NAMALWA (cell line): ENCODE measurements around the gene TTC3.

ENCODE experiments used
- DNase-seq: peaks from one replicate; pipeline ENCODE4 v3.0.0-alpha.2; 2015; ENCODE audit warnings: low spot score

Gene TTC3

DNA sequence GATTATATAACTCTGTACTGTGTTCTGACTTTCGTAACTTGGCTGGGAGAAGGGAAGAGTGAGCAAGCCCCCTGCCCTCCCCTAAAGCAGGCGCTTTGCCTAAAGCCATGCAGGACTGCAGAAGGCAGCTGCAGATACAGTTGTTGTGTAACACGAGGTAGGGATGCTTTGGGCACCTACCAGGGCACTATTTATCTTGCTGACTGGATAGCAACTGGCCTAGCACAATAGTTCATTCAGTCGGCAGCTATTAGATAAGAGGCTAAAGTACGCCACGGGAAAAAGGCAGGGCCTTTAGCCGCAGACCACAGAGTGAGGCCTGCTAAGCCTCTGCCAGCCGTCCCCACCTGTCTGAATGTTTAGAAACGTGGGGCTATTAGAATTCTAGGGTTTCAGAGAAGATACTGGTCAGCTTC, 80.9 kb downstream of the TTC3 start:
- DNase-seq, result no peak

DNA sequence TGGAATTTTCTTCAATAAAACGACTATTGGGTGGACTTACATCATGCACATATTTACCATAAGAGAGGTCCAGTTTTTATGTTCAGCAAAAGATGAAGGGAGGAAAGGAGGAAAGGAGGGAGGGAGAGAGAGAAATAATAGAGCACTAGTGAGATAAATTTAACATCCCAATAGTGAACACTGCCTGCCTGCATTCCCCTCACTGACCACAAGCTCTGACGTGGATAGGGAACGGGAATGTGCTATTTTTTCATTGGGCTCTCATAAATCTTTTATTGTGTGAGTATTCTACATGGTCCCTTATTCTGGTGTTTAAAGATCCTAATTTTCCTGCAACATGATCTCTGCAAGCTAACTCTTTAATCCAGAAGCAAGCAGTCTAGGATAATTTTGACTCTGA, 82.1 kb downstream of the TTC3 start:
- DNase-seq, result no peak

DNA sequence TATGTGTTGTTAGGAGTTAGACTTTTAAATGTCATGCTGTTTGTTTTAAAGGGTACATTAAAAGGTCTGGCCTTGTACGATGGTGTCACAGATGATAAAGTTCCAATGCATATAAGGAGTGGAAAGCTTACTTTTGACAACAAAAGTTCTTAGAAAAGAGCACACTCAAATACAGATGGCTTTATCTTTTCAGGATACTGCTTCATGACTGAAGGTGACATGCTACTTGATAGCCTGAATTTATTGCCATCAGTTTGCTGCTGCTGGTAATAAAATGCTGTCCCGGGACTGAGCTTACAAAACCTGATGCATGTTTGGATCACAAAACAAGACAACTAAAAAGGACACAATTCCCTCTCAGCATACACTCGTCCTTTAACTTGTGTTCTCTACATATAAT, 84.9 kb downstream of the TTC3 start:
- DNase-seq, result no peak

DNA sequence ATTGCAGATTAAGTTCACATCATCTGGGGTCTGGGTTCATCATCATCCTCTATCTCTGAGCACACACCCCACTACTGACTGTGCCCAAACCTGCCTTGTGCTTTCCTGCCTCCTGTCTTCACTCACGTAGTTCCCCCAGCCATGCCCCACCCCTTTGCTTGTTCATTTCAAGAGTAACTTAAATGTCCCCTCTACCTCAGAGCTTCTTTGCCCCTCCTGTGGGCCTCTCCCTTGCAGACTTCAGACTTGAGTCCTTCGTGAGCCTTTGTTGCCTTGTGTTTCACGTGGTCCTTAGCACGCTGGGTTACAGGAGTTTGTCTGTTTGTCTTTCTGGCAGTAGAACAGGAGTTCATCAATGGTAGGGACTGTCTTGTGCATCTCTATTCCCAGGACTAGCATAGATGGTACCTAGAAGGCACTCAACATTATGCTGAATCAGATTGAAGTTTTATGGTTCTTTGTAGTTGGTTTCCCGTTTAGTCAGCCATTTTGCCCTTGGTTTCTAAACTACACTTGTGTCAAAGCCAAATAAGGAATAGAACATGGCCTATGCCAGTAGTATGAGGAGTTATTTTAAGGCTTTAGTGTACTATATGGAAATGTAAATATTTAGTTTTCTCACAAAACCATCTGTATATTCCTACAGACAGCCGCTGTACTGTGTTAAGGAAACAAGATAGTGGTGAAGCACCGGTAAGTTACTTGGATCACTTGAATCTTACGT, 86.2 kb downstream of the TTC3 start:
- DNase-seq, result no peak

DNA sequence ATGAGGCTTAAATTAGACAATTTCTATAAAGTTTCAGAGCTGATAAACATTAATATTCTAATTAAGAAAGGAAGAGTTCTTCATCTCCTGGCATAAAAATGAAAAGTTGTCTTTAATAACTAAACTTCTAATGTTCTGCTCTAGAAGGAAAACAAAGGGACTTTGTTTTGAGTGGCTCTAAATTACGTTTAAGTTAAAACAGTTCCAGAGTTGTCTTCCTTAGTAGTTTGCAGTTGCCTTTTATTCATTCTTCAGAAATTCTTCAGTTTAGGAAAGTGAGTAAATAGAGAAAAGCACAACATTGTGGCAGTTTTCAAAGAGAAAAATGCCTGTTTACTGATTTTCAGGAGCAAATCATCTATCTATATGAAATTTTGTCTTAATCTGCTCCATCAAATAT, 86.9 kb downstream of the TTC3 start:
- no peak for DNase-seq

DNA sequence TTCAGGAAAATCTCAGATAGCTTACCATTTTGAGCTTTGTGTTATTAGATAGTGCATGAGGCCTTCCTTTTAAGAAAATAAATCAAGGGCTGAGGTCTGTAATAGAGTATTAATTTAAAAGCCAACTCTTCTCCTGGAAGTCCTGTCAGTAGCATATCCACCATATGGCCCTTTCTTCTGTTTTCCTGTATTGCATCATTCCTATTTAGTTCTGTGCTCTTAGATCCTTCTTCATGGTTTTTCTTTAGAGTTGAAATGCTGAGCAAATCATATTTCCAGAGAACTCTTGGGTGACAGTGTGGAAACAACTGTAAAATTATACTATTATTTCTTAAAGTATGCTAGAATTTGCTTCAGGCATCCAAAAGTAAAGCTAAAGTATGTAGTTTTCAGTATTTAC, 91.7 kb downstream of the TTC3 start:
- DNase-seq, result no peak

DNA sequence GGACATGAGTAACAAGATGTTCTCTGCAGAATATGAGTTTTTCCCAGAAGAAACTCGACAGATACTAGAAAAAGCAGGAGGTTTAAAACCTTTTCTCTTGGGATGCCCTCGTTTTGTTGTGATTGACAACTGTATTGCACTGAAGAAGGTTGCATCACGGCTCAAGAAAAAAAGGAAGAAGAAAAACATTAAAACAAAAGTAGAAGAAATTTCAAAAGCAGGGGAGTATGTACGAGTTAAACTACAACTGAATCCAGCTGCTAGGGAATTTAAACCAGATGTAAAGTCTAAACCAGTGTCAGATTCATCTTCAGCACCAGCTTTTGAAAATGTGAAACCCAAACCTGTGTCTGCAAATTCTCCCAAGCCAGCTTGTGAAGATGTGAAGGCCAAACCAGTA, 92.5 kb downstream of the TTC3 start:
- DNase-seq, result no peak

DNA sequence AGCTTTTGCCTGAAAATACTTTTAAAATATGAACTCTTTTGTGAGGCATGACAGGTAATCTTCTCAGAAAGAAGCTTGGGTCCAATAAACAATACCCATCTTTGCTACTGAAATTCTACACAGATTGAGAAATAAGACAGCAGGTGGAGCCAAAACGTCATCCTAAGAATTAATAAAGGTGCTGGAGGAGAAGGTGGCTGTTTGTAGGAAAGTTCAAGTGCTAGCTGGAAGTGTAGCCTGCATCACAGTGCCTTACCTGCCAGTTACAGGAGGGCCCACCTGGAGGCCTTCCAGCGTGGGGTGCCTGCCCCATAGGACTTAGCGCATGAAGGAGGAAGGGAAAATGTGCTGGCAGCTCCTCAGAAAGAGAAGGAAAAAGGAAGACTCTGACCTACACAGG, 93.7 kb downstream of the TTC3 start:
- peak; percentile 36 for DNase-seq

DNA sequence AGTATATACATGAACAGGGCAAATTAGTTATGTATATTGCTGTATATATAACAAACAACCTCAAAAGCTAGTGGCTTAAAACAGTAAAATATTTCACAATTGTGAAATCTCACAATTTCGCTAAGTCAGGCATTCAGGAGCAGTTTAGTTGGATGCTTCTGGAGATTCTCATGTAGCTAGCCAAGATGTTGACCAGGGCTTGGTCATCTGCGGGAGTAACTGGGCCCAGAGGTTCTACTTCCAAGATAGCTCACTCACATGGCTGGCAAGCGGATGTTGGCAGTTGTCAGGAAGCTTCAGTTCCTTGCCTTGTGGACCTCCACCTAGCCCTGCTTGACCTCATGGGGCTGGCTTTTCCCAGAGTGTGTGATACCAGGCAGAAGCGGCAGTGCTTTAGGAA, 95.6 kb downstream of the TTC3 start:
- no peak for DNase-seq

DNA sequence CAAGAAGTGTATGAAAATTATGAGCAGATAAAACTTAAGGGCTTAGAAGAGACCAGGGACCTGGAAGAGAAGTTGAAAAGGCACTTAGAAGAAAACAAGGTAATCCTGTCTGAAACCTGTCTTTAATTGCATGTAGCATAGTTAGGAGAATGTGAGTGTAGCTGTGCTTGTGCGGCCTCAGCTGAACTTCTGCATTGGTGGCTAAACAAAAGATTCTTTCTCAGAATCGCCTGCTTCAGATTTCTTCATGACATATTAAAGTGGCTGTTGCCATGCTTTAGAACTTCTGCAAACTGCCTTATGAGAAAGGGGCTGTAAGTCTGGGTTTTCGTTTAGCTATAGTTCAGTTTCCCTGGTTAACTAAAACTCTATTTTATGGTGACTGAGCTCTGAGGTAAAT, 99.6 kb downstream of the TTC3 start:
- no peak for DNase-seq

DNA sequence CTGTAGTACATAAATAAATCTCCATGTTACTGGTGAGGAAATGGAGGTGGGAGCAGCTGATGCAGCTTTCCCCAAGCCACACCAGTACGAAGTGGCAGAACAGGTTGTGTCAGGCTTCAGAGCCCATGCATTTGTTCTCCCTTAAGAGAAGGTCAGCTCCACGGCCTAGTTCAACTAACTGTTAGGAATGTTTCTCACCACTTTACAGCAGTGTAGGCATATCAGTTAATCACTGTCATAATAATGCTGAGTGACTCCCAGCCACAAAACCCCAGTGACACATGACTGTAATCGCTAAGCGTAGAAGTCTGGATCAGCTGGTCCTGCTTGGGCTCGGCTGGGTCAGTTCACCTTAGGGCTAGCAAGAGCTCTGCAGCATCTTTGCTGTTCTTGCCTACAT, 103.7 kb downstream of the TTC3 start:
- DNase-seq, result no peak

DNA sequence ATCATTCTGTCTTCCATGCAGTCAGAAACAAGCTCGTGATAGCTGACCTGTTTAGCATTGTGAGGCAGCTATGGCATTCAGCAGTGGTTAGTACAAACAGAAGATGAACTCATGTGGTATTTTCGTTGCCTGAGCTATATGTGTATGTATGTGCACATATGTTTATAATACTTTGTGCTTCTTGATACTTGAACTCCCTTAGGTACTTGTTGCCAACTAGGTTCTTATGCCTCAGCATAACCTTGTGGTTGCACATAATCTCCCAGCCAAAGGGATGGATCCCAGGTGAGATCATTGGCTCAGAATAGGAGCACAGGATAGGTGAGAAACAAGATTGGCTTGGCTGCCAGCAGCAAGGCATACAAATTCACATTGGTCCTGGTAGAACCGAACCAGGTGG, 108.0 kb downstream of the TTC3 start:
- no peak for DNase-seq

DNA sequence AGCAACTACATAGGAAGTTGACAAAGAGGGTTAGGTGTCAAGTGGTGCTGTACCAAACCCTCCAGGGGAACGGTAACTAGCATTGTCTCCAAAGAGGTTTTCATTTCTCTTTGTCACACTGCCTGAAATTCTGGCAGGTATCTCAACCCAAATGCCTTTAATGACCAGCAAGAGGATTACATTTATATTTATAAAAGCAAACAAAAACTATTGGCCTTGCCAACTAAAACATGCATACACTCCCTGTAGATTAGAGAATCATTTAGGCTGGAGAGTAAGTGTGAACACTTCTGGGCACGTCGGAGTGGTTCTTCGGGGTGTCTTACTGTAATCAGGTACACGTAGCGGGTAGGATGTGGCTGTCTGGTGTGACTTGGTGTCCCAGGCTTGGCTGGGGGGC, 109.2 kb downstream of the TTC3 start:
- DNase-seq, result no peak

DNA sequence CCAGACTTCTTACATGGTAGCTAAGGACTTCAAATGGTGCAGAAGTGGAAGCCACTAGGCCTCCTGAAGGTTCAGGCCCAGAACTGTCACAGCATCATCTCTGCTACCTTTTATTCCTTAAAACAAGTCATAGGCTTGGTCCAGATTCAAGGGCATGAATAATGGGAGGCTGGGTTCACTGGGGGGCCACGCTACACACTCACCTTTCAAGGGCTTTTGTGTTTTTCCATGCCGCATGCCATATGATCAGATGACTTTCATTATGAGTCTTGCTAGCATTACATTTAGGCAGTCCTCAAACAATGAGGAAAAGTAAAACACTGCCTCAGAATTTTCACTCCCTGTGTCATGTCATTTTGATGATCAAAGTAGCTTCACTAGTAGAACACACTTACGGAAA, 110.7 kb downstream of the TTC3 start:
- DNase-seq, result no peak

DNA sequence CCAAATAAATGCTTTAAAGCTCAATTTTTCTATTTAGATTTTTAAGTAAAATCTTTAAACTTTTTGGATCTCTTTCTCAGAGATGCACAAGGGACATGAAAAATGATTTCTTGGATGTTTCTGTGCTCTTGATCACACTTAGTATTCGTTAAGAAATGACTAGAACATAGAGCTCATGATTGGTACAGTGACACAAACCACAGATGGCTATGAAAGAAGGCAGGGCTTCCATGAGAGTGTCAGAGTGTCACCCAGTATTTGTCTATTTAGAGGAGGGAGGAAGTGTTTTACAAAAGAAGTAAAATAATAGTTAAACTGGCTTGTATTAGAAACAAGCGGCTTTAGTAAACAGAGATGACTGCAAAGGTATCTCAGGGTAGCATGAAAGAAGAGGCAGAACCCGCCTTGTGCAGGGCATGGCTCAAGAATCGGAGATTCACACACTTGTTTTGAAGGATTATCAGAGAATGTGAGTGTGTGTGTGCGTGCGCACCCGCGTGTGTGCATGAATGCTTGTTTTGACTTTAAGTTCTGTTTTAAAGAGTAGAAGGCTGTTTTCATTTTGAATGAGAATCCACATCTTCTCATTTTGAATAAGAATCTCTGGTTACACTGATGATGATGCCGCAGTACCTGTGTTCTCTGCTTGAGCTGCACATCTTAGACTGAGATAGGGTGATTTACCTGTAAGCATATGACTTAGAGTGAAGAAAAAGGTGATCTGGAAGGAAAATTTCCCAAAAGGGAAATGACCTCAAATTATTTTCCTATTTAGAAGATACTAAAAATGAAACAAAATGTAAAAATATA, 111.9 kb downstream of the TTC3 start:
- DNase-seq, result no peak

DNA sequence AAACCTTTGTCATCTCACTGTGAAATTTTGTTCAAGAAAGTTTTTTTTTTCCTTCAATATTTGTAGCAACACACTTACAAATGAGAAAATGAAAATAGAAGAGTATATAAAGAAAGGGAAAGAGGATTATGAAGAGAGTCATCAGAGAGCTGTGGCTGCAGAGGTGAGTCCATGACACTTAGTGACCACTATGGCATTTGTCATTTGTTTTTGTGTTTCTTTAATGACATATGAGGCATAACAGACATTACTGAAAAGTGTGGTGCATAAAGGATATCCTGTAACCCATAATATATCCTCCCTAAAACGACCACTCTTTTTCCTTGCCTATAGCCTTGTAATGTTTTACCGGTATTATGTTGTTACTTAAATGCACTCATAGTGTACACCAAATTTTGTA, 113.9 kb downstream of the TTC3 start:
- no peak for DNase-seq

DNA sequence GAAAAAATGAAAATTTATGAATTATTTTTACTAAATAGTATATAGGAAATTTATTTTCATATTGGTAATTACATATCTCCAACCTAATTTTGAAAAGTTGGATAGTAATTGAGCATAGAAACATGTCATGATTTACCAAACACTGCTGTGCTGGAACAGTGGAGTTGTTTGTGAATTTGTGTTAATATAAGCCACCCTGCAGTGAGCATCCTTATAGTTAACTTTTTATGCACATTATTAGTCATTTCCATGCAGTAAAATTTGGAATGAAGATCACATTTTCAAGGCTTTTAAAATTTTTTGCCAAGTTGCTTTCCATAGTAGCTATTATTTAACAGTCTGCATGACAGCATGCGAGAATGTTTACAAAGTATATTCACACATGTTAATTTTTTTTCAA, 115.8 kb downstream of the TTC3 start:
- no peak for DNase-seq

DNA sequence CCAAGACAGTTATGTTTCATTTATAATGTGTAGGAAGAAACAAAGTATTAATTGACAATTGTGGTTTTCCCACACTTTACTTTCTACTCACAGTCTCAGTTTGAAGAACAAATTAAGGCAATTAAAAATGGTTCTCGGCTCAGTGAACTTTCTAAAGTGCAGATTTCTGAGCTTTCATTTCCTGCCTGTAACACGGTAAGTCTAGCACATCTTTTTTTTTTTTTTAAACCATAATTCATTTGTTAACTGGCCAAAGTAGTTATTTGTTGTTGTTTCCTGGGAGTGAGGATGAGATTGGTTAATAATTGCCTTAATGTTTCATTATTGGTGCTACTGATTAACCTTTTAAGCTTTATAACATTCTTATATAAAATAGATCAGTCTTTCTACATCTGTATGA, 119.0 kb downstream of the TTC3 start:
- DNase-seq, result no peak

DNA sequence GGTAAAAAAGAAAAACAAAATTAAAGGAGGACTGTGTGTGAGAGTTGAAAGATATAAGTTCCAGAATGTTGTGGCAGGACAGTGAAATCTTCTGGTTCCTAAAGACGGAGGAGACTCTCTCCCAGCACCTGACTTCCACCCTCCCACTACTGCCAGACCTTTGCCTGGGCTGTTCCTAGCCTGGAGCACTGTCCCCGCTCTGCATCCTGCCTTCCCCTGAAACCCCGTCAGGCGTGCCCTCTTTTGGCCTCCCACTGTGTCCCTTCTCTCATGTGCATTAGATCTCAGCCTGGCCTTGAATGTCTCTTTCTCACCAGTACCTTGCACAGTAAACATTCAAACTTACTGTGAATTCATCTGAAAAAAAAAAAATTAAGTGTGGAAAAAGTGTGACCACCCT, 120.0 kb downstream of the TTC3 start:
- no peak for DNase-seq

DNA sequence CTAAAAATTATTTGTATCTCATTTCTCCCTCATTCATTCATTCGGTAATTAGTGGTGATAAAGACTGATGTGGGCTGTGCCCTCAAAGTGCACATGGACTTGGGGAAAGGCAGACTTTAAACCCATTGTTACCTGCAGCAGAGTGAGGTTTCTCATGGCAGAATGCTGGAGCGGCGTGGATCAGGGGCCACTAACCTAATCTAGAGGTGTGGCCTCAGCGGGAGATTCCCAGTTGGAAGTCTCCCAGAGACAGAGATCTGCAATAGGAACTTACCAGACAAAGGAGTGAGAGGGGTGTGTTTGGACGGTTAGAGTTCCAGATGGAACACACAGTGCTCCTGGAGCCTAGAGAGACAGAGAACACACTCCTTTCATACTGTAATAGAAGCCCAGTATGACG, 120.6 kb downstream of the TTC3 start:
- DNase-seq, result no peak

DNA sequence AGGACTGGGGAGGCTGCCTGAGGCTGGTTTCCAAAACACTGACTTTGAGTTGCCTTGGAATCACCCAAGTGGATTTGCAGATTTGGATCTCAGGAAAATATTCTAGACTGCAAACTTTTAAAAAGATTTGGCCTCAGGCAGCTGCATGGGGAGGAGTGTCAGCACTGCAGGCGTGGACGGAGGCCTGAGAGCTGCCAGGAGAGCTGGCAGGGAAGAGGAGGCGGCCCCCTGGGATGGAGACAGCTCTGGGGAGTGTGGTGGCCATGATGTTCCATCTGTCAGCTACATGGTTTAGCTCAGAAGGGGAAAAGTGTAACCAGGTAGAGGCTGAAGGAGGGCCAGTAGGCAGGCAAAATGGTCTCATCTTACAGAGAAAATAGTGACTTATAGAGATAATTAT, 122.0 kb downstream of the TTC3 start:
- DNase-seq, result no peak

DNA sequence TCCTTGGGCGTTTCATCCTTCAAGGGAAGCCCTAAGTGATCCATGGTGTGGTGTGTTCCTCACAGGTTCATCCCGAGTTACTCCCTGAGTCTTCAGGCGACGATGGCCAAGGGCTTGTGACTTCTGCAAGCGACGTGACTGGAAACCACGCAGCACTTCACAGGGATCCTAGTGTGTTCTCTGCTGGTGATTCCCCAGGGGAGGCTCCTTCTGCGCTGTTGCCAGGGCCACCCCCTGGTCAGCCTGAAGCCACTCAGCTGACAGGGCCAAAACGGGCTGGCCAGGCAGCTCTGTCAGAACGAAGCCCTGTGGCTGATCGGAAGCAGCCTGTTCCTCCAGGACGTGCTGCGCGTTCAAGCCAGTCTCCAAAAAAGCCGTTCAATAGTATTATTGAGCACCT, 122.6 kb downstream of the TTC3 start:
- DNase-seq, result no peak

DNA sequence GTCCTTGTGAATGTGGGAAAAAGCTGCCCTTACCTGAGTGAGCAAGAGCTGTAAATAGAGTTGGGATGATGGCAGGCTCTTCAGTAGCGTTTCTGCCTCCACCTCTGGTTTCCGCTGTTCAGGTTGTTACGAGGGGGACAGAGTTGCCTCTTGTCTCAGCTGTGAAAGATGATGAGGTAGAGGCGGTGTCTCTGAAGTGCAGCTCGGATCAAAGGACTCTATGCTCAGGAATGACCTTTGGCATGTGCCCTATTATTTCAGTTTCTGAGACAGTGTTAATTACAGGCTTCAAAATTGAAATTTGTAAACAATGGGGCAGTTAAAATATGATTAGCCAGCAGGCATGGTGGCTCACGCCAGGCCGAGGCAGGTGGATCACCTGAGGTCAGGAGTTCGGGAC, 123.8 kb downstream of the TTC3 start:
- no peak for DNase-seq

DNA sequence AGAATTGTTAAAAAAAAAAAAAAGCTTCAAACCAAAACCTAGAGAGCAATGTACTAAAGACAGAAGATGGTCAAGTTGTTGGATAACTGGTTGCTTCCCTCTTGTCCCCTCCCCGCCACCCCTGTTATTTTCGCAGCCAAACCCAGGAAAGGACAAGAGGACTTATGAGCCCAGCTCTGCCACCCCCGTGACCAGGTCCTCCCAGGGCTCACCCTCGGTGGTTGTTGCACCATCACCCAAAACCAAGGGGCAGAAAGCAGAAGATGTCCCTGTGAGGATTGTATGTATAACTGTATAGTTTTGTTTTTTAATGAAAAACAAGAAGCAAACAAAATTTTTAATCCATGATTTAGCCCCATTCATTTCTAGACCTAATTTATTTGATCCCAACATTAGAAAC, 124.7 kb downstream of the TTC3 start:
- DNase-seq, result no peak
